ENCODE data around the gene TMEM42.
"Not testable (repeated sequence)": the region's sequence is repeated elsewhere in the genome, so short reads cannot be mapped to it uniquely, and the experiment has no call there.

TMEM42 gene

DNA sequence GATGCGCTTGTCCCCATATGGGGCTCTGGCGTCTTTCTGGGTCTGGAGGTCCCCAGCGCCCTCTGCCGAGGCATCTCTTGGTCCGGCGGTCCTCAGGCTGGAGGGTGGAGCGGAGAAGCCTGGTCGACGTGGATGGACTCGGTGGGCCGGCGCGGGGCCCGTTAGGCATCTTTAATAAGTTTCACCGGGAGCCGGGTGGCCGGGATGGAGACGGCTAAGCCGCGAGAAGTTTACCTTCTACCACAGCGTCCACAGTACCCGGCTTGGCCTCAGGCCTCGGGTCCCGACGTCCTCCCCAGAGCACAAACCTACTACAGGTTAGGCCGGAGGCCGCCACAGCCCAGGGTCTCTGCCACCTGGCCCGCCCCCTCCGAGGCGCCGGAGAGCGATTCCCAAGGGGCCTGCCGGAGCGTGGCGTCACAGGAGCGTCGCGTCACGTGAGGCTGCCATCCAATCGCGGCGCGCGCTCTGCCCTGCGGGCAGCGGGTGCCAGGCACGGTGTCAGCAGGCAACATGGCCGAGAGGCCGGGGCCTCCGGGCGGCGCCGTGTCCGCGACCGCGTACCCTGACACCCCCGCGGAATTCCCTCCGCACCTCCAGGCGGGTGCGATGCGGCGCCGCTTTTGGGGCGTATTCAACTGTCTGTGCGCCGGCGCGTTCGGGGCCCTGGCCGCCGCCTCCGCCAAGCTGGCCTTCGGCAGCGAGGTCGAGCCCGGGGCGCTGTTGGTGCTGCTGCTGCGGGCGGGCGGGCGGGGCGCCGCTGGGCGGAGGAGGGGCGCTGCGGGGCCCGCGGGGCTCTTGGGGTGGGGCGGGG is at the start of gene TMEM42:
Gene TMEM42 (plus strand): TSS at position 501 of the 814 bp plus-strand sequence. CDS start 13 bp downstream, at position 514.
- DNase-seq (ENCODE audit: low read depth), result peak; percentile 49

DNA sequence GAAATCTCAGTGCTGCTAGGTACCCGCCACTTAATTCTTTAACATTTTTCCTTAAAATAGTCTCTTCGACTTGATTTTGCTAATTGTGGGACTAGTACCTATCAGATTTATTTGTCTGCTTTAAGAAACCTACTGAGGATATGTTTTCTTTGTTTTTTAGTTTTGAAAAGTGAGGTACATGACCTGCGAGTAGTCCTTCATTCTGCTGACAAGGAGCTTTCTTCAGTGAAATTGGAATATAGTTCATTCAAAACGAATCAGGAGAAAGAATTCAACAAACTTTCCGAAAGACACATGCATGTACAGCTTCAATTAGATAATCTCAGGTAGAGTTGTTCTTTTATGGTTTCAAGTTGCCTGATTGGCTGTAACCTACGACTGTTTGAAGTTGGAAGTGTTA is 47.0 kb upstream of the TMEM42 start:
- DNase-seq (ENCODE audit: low read depth), result no peak

DNA sequence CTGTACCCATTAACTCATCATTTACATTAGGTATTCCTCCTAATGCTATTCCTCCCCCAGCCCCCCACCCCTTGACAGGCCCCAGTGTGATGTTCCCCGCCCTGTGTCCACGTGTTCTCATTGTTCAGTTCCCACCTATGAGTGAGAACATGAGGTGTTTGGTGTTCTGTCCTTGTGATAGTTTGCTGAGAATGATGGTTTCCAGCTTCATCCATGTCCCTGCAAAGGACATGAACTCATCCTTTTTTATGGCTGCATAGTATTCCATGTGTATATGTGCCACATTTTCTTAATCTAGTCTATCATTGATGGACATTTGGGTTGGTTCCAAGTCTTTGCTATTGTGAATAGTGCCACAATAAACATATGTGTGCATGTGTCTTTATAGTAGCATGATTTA is 45.4 kb upstream of the TMEM42 start:
- DNase-seq (ENCODE audit: low read depth), result not testable (repeated sequence)

DNA sequence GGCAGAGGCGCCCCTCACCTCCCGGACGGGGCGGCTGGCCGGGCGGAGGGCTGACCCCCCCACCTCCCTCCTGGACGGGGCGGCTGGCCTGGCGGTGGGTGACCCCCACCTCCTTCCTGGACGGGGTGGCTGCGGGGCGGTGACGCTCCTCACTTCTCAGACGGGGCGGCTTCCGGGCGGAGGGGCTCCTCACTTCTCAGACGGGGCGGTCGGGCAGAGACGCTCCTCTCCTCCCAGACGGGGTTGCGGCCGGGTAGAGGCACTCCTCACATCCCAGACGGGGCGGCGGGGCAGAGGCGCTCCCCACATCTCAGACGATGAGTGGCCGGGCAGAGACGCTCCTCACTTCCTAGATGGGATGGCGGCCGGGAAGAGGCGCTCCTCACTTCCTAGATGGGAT is 40.5 kb upstream of the TMEM42 start:
- DNase-seq (ENCODE audit: low read depth), result not testable (repeated sequence)

DNA sequence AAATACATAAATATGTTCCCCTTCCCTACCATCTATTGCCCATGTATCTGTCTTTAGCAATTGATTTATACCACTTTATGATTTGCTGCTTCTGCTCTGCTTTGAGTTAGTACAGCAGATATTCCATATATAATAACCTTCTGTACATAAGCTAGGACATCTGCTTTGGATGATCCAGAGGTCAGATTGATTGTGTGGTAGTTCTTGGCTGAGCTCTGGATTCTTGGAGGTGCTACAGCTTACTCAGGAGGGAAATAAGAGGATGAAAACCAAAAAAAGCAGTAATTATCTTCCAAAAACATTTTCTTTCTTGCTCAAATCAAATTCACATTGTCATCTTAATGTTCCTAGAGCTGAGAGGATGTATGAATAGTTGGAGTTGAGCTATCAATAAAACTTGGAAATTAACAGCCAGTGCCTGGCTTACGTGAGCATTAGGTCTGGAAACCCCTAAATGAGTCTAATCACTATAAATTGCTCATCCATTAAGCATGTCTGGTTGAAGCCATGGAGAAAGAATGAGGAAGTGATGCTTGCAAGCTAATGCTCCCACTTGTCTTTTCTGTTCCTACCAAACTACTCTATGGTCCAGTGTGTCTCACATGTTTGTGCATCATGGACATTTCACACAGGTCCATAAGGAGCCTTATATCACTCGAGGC is 36.3 kb upstream of the TMEM42 start:
- DNase-seq (ENCODE audit: low read depth), result peak; percentile 18

DNA sequence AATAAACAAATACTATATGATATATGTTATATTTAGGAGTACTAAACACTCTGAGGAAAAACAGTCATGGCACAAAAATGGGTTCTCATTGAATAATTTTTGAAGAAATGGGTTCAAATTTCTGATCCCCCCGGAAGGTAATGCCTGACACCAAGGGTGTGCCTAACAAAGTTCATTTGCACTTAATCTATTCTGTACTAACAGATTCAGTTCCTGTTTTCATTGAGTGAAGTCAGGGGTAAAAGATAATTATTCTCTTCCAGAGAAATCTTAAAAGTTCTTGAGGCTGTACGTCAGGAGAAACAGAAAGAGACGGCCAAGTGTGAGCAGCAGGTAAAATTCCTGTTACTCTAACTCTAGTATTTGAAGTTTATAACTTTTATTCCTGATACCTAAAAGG is 34.5 kb upstream of the TMEM42 start:
- DNase-seq (ENCODE audit: low read depth), result no peak

DNA sequence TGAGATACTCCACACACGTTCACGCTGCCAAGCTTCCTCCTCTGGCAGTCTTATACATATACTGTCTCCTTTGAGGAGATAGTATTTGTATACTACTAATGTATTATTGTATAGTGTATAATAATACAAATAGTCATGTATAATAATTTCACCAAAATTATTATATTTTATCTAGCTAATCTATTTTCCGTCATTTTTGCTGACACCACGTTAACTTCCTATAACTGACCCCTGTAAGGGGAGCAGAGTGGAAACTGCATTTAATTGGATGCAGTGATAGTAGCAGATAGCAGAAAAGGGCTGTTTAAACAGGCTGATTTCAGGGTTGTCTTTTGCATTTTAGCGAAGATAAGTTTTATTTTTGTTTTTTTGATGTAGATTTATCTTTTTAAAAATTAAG is 30.5 kb upstream of the TMEM42 start:
- no peak for DNase-seq (ENCODE audit: low read depth)

DNA sequence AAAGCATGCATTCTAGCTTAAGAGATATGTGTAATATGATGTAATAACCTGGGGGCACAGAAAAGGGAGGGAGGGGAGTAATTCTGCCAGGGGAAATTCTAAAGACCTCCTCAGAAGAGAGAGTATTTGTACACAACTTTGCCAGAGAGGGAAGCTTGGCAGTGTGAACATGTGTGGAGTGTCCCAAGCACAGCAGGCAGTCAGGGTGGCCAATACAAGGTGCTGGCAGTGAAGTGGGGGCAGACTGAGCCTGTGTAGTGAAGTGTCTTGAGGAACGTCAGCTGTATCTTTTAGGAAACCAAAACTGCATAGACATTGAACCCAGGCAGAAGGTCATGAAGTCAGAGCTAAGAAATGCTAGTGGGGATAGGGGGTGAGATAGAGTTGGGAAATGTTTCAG is 29.7 kb upstream of the TMEM42 start:
- DNase-seq (ENCODE audit: low read depth), result no peak

DNA sequence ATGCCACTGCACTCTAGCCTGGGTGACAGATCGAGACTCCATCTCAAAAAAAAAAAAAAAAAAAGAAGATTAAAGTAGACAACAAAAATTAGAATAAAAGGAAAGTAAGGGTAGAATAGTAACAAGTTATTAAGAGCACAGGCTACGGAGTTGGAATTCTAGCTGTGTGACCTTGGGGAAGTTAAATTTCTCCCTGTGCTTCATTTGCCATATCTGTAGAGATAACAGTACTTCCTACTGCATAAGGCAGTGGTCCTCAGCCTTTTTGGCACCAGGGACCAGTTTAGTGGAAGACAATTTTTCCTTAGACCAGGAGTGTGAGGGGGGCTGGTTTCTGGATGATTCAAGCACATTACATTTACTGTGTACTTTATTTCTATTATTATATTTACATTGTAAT is 28.7 kb upstream of the TMEM42 start:
- DNase-seq (ENCODE audit: low read depth), result no peak

DNA sequence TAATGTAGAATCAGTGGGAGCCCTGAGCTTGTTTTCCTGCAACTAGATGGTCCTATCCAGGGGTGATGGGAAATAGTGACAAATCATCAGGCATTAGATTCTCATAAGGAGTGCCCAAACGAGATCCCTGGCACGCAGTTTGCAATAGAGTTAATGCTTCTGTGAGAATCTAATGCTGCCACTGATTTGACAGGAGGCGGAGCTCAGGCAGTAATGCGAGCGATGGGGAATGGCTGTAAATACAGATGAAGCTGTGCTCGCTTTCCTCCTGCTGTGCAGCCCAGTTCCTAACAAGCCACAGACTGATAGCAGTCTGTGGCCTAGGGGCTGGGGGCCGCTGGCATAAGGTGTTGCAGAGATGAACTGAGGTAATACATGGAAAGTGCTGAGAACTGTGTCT is 28.3 kb upstream of the TMEM42 start:
- no peak for DNase-seq (ENCODE audit: low read depth)

DNA sequence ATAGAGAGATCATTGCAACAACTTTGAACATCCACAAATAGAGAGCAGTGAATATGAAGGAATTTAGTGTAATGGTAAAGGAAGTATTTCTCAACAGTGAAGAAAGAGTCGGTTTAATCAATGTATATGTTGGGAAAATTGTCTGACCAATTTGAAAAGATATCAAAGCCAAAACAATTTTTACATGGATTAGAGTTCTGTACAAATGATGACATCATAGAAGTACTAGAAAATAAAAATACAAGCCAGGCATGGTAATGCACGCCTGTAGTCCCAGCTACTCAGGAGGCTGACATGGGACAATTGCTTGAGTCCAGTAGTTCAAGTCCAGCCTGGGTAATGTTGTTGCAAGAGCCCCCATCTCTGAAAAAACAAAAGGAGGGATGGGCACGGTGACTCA is 26.0 kb upstream of the TMEM42 start:
- DNase-seq (ENCODE audit: low read depth), result no peak

DNA sequence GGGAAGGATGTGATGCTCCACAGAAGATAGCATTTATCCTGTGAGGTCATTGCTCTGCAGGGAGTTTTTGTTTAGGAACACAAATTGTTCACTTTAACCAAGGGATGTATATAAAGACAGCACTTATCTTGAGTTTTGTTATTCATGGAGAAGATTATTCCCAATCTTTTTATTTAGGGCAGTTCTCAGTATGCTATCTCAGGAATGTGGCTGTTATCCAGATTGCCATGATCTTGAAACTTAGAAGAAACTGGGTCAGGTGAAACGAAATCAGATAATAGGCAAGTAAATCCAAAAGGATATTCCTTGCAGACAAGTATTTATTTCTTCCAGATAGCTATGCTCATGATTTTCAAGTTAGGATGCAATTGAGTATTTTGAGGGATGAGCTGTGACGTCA is 19.3 kb upstream of the TMEM42 start:
- DNase-seq (ENCODE audit: low read depth), result no peak

DNA sequence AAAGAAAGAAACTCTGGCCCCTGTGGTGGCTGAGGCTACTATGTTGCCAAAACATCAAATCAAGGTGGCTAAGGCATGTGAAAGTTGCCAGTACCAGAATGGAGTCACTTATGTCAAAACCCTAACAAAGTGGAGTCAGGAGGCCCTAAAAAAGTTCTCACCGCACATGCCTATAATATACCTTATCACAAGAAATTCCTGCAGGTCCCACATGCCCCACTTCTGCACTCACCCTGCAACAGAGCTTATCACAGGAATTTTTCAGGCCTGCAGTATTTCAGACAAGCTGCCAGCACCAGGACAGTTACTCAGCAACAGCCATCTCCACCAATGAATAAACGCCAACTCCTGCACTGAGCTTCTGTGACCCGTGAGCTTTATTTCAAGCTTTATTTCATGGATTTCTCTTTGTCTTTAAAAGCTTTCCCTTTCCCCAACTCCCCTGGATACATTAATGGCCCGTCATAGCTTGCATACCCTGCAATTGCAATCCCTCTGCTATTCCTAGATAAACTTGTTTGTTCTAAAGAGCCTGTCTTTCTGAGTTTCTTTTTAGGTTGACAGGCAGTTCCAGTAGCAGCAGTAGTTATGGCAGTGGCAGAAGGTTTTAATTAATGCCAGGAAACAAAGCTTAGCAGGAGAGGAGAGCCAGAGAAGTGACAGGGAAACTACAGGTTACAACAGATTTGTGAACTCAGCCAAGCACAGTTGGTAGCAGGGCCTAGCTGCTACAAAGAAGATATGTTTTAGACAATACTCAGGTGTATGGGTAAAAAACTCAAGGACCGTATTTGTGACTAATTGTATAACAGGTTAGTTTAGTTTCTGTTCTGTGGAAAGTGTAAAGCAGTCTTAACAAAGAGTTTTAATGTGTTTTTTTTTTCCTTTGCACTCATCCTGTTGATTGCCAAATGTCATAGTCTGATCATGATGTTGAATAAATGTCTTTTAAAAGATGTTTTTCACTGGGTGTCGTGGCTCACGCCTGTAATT is 15.9 kb upstream of the TMEM42 start:
- no peak for DNase-seq (ENCODE audit: low read depth)

DNA sequence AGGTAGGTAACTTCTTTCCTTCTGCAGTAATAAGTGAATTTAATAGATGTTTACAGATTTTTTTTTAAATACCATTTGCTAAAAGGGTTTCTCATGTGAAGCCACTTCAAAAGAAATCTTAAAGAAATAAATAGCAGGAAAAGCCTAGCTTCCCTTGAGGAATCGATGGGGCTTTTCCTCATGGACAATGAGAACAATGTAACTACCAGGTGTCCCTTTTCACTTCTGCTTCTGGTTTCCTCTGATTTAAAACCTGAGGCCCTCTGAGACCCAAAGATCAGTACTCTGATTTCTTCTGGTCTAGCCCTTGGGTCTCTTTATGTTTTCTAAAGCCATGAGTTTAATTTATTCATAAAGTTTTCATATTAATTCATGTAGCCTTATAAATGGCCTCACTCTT is 13.1 kb upstream of the TMEM42 start:
- no peak for DNase-seq (ENCODE audit: low read depth)

DNA sequence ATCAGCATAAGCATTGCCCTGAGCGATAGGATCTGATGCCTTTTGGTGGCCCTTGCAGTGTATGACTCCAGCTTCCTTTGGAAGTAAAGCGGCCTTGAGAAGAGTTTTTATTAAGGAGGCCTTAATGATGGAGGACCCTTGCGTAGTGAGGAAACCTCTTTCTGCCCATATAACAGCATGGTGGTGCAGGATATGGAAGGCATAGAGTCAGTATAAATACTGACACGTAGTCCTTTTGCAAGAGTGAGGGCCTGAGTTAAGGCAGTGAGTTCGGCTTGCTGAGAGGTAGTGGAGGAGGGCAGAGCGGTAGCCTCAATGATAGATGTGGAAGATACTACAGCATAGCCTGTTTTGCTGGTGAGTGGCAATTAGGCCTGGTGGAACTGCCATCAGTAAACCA is 5.0 kb upstream of the TMEM42 start:
- not testable (repeated sequence) for DNase-seq (ENCODE audit: low read depth)

DNA sequence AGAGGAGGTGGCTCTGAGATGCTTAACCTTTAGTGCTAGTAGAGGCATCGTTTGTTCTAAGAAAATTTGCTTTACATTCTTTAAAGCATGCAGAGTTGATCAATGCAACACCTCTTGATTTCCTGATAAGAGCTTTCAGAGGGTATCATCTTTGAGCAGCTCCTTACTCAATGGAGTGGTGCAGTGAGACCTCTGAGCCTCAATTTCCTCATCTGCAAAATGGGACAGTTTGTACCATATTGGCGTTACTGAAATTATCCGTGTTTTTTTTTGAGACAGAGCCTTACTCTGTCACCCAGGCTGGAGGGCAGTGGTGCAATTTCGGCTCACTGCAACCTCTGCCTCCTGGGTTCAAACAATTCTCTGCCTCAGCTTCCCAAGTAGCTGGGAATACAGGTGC is 1.6 kb upstream of the TMEM42 start:
- no peak for DNase-seq (ENCODE audit: low read depth)

DNA sequence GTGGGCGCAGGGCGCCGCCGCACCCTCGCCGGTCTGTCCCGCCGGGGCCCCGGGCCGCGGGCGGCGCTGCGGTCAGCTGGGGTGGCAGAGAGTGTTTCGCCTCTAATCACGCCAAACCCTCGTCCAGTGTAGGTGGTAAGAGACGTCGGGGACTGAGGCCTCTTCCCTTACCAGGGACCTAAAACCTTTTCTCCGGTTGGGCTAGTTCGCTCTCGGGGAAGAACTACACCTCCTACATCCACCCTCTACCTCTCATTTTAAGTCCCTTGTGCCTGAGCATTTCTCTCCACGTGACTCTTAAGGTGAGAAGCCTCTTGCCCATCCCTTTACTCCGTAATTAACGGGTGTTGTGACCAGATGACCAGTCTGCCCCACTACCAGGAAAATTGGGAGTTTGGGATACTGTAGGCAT is 520 bp downstream of the TMEM42 start:
- peak; percentile 23 for DNase-seq (ENCODE audit: low read depth)

DNA sequence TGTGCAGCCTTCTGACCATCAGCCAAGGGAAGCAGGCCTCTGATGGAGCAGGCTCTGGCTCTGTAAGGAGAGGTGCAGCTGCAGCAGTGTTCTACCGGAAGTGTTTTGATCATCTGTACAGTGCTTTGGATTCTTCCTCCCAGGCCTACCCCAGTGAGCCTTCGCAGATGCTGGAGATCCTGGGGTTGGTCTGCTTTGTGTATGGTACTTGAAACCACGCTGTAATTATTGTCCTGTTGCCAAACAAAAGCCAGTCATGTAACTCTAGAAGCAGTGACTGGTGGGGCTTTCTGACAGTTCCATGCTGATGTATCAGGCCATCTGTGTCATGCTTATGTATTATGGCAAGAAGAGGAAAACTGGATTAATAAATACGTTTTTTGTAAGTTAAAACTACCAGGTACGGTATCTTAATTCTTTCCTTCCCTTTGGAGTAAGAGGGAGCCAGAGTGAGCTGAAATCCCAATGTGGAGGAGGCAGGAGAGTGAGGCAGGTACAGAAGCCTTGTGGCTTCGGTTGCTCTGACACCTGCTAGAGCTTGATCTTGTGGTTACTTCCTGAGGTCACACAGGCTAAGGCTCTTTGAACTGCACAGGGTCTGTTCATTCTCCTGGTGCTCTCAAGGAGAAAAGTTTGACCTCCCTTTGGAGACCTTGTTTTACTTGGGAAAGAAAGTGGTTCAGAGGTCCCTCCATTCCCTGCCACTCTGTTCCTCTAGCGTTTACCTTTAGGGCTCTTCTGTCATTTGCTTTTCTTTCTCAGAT is 3.7 kb downstream of the TMEM42 start:
- DNase-seq (ENCODE audit: low read depth), result no peak

DNA sequence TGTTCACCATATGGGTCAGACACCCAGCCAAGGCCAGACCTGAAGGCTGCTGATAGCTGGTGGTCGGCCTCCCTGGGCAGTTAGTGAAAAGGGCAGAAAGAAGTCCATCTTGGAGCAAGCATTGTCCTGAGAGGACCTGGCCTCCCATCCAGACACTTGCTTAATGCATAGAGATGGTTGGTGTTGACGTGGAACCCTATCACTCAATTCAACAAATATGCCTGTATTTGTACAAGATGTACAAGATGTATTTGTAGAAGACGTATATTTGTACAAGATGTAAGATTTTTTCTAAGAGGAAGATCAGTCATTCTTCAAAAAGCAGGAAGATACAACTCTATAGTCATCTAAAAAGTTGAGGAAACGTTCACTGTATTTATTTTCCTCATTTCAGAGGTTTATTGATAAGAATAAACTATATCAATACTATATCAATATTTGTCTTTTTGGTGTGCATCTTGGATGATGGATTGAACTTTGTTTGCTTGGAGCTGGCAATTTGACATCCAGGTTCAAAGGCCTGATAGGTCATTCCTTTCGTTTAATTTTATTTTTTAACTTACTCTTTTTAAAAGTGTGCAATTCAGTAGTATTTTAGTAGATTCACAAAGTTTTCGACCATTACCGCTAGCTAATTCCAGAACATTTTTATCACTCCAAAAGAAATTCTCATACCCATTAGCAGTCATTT is 5.9 kb downstream of the TMEM42 start:
- DNase-seq (ENCODE audit: low read depth), result no peak

DNA sequence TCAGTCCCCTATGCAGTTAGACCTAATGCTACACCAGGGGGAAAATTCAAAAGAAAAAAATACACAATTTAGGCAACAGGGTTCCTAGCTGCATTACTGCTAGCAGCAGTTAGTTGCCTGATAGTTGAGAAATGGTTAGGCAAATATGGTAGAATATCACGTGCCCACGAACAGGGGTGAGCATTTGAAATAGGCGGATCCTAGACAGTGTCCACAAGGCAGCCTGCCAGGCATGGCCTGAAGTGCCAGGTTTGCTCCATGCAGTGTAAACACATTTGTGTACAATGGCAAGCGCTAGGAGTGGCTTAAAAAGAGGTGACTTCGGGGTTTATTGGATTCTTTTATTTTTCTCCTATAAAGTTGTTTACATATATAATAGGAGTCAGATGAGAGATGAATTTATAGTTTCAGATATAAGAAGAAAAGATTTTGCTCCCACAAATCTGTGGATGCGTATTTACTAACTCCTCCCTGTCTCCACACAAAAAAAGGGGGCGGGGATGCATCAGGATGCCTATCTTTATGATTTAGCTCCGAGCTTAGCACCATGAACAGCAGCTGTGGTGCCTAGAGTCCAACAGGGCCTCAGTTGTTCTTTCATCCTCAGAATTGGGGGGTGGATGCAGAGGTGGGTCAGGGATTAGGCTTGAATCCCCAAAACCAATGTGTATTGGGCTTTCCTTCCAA is 8.8 kb downstream of the TMEM42 start:
- DNase-seq (ENCODE audit: low read depth), result no peak

Data from HS-5 (cell line).